Spleen (tissue), 11 donors: Measurements from ENCODE around the gene POLR1C. TPM values are rescaled to one million over a fixed set of nuclear protein-coding genes. Genes with fewer than 3 reads are reported as not detected.

ENCODE experiments used
- DNase-seq: peaks from one replicate; pipeline ENCODE4 v3.0.0-alpha.2; 2020
- H3K27ac ChIP-seq, 8 donors: fragments of 200-600 bp; sonication (generic) in 7 of 8; 1 replicate in 4 of 8; 2 replicates in 4 of 8; pipeline versions ENCODE4 v1.5.0 to v1.8.0; 2016 to 2021; ENCODE audit warnings: inconsistent platforms in 4 of 8, mild to moderate bottlenecking in 4 of 8, moderate library complexity in 1 of 8
- H3K27me3 ChIP-seq, 7 donors: fragments of 200-600 bp; sonication (generic) in 6 of 7; replicated peaks in 1 of 7; 1 replicate in 4 of 7; 2 replicates in 3 of 7; pipeline versions ENCODE4 v1.5.0 to v1.8.0; 2016 to 2021; ENCODE audit warnings: inconsistent platforms in 3 of 7, mild to moderate bottlenecking in 1 of 7
- H3K36me3 ChIP-seq, 6 donors: fragments of 200-600 bp; sonication (generic) in 5 of 6; 1 replicate in 4 of 6; 2 replicates in 2 of 6; pipeline versions ENCODE4 v1.5.0 to v1.8.0; 2016 to 2021; ENCODE audit warnings: inconsistent platforms in 2 of 6
- H3K4me1 ChIP-seq, 6 donors: fragments of 200-600 bp; sonication (generic) in 5 of 6; 1 replicate in 3 of 6; 2 replicates in 3 of 6; pipeline versions ENCODE4 v1.5.0 to v1.8.0; 2016 to 2021; ENCODE audit warnings: inconsistent platforms in 3 of 6
- H3K4me3 ChIP-seq, 8 donors: fragments of 200-600 bp; sonication (generic) in 7 of 8; 1 replicate in 4 of 8; 2 replicates in 4 of 8; pipeline versions ENCODE4 v1.5.0 to v1.8.0; 2016 to 2021; ENCODE audit warnings: inconsistent platforms in 4 of 8, mild to moderate bottlenecking in 4 of 8, moderate library complexity in 2 of 8
- H3K9me3 ChIP-seq, 8 donors: fragments of 200-600 bp; sonication (generic) in 7 of 8; 1 replicate in 4 of 8; 2 replicates in 4 of 8; pipeline versions ENCODE4 v1.5.0 to v1.8.0; 2016 to 2021; ENCODE audit warnings: inconsistent platforms in 4 of 8
- POLR2A ChIP-seq, 3 donors: fragments of 450-650 bp; IDR thresholded peaks; one replicate each; pipeline ENCODE4 v1.5.1; 2017; ENCODE audit warnings: antibody characterized with exemption in 3 of 3, mild to moderate bottlenecking in 1 of 3
- POLR2AphosphoS5 ChIP-seq, 3 donors: sonication (generic); formaldehyde crosslinking; IDR thresholded peaks; one replicate each; pipeline ENCODE4 v1.5.1; 2017; ENCODE audit warnings: antibody characterized with exemption in 3 of 3
- WGBS, 5 donors: extraction: QIAGEN DNeasy Blood & Tissue Kit in 3 of 5; methylation state at CpG; one replicate each; pipeline versions ENCODE4 v1.1.5 to v1.1.7; 2013 to 2018; 5-methylcytosine and 5-hydroxymethylcytosine counted together
- intact Hi-C: fragments of 100-400 bp; cut with DNase I; formaldehyde crosslinking; loops from one replicate; pipeline ENCODE4 v1.15.0; 2023; ENCODE audit warnings: low total_unique reads
- polyA plus RNA-seq, 3 donors: library from polyadenylated mRNA; stranded (reverse); fragments of 200-250 nt; gene quantifications; one replicate each; pipeline ENCODE4 v1.2.1, GENCODE V29; 2013
- total RNA-seq, 7 donors: library from RNA; depleted of rRNA in 3 of 7; stranded (reverse); fragments of >200 nt in 3 of 7; fragmentation: NEBNext Ultra II Directional in 4 of 7; extraction: Animal tissue kit (Norgen Biotek cat#: 25700) in 4 of 7; gene quantifications; one replicate each; pipeline versions ENCODE4 v1.1.0 to v1.2.1, GENCODE V29; 2016 to 2021
- TF ChIP-seq, protein P1 (sequence below), 11 experiments: fragments of 200-600 bp in 7 of 11; fragments of 450-650 bp in 4 of 11; sonication (generic) in 4 of 11; IDR thresholded peaks in 8 of 11; conservative IDR thresholded peaks in 3 of 11; 1 replicate in 7 of 11; 2 replicates in 4 of 11; pipeline versions ENCODE4 v1.4.0 to v1.8.0; 2016 to 2021; ENCODE audit warnings: antibody characterized with exemption in 11 of 11, inconsistent platforms in 4 of 11, mild to moderate bottlenecking in 1 of 11
- donor health status: healthy with polysubstance abuse.
- donor health status: DM: no; HTN: no; CAD: no; lungs with moderate emphysema.
- donor health status: DM: no; HTN: no; CAD: no.
- donor health status: Bipolar disorder and iron deficiency.
- donor health status: healthy.
- donor health status: DM: no; HTN: no; CAD: no.
- donor health status: DM: yes; HTN: yes; CAD: no.

POLR1C gene
- total and polyA plus RNA-seq, 10 donors: 24.1 to 32.6 (median 28.2) TPM

DNA sequence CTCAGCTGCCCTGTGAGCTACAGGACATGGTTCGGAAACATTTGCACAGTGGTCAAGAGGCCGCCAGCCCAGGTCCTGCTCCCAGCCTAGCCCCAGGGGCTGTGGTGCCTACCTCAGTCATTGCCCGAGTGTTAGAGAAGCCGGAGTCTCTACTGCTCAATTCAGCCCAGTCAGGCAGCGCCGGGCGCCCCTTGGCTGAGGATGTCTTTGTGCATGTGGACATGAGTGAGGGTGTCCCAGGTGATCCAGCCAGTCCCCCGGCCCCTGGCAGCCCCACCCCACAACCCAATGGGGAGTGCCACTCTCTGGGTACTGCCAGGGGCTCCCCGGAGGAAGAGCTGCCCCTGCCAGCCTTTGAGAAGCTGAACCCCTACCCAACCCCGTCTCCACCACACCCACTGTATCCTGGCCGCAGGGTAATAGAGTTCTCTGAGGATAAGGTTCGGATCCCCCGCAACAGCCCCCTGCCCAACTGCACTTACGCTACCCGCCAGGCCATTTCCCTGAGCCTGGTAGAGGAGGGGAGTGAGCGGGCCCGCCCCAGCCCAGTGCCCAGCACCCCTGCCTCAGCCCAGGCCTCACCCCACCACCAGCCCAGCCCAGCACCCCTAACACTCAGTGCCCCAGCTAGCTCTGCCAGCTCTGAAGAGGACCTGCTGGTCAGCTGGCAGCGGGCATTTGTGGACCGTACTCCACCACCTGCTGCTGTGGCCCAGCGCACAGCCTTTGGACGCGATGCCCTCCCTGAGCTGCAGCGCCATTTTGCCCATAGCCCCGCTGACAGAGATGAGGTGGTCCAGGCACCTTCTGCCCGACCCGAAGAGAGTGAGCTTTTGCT, 11.9 kb upstream of the POLR1C start:
- peak; percentile 76 for DNase-seq
- peaks cover 3 to 25% (median 10%) of the 10 kb centered on the region in 7 donors for H3K27me3 ChIP-seq
- H3K36me3 ChIP-seq: peaks cover 0 to 60% (median 49%) of the 10 kb centered on the region in 6 donors
- TF ChIP-seq POLR2A (IDR thresholded peaks at IDR 0.05) (no peak), POLR2AphosphoS5 (IDR thresholded peaks at IDR 0.05) (no peak)
- TF ChIP-seq, protein P1, sequence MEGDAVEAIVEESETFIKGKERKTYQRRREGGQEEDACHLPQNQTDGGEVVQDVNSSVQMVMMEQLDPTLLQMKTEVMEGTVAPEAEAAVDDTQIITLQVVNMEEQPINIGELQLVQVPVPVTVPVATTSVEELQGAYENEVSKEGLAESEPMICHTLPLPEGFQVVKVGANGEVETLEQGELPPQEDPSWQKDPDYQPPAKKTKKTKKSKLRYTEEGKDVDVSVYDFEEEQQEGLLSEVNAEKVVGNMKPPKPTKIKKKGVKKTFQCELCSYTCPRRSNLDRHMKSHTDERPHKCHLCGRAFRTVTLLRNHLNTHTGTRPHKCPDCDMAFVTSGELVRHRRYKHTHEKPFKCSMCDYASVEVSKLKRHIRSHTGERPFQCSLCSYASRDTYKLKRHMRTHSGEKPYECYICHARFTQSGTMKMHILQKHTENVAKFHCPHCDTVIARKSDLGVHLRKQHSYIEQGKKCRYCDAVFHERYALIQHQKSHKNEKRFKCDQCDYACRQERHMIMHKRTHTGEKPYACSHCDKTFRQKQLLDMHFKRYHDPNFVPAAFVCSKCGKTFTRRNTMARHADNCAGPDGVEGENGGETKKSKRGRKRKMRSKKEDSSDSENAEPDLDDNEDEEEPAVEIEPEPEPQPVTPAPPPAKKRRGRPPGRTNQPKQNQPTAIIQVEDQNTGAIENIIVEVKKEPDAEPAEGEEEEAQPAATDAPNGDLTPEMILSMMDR (IDR thresholded peaks at IDR 0.05 in 8 of 11, conservative IDR thresholded peaks at IDR 0.05 in 3 of 11): no peak
- WGBS, 5 donors: 83 to 96% (median 94%) methylated on average over 19 to 26 of the region's 26 CpGs
- intact Hi-C loops: loop anchor here (5.0 kb wide), 2 partner anchors 53 to 243 kb away; no protein-coding TSS in a partner anchor
- no peak overlapping the region for H3K4me3 ChIP-seq
- no peaks in the 10 kb centered on the region for H3K9me3 ChIP-seq
- peak overlapping the region in 4 of 8 donors; percentile 21 to 36 (median 27) for H3K27ac ChIP-seq
- peaks cover 17 to 51% (median 28%) of the 10 kb centered on the region in 6 donors for H3K4me1 ChIP-seq

DNA sequence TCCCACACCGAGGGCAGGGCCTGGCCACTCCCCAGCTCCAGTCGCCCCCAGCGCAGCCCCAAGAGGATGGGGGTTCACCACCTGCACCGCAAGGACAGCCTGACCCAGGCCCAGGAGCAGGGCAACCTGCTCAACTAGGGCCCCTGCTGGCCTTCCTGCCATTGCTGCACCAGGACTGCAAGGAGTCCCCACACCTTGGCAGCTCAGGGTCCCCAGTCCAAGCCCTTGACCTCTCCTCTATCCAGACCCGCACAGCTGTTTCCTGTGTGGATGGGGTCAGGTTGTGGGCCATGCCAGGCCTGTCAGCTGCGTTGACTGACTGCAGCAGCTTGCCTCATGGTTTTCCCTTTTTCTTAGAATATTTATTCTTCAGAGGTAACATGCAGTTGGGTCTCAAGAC, 11.2 kb upstream of the POLR1C start:
- peak; percentile 79 for DNase-seq
- Histone ChIP-seq H3K27ac (peak overlapping the region in 5 of 8 donors; percentile 4 to 36 (median 27)), H3K27me3 (peaks cover 3 to 31% (median 10%) of the 10 kb centered on the region in 7 donors), H3K36me3 (peaks cover 0 to 54% (median 43%) of the 10 kb centered on the region in 6 donors), H3K4me1 (peaks cover 20 to 57% (median 34%) of the 10 kb centered on the region in 6 donors), H3K9me3 (no peaks in the 10 kb centered on the region), H3K4me3 (no peak overlapping the region)
- no peak for TF ChIP-seq POLR2A (IDR thresholded peaks at IDR 0.05)
- TF ChIP-seq, protein P1 (IDR thresholded peaks at IDR 0.05 in 8 of 11, conservative IDR thresholded peaks at IDR 0.05 in 3 of 11): no peak
- TF ChIP-seq POLR2AphosphoS5 (IDR thresholded peaks at IDR 0.05): peak; percentile 62 to 73 (median 71)
- intact Hi-C loops: loop anchor here (5.0 kb wide), 2 partner anchors 53 to 243 kb away; no protein-coding TSS in a partner anchor
- WGBS, 5 donors: 48 to 78% (median 71%) methylated on average over 6 of the region's 6 CpGs

DNA sequence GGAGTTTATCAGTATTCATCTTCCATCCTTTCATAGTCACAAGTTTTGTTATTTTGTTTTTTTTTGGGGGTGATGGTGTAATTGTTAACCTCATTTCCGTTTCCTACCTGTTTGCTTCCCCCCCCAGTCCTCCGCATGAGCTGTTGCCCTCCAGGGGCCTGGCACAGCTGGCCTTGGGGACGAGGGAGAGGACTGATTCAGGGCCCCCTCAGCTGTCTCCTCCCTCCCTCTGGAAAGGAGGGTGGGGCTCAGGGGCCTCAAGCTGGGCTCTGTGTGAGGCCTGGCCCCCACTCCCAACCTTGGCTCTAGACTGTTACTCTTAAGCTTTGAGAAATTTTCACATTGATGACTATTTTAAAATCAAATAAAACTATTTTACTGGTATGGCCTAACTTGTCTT, 10.7 kb upstream of the POLR1C start:
- Histone ChIP-seq H3K36me3 (peaks cover 0 to 54% (median 41%) of the 10 kb centered on the region in 6 donors), H3K27me3 (peaks cover 3 to 31% (median 10%) of the 10 kb centered on the region in 7 donors), H3K9me3 (no peaks in the 10 kb centered on the region), H3K4me1 (peaks cover 21 to 62% (median 37%) of the 10 kb centered on the region in 6 donors), H3K27ac (peak overlapping the region in 4 of 8 donors; percentile 4 to 36 (median 15)), H3K4me3 (no peak overlapping the region)
- WGBS, 5 donors: 52 to 86% (median 75%) methylated on average over 3 of the region's 3 CpGs
- TF ChIP-seq POLR2A (IDR thresholded peaks at IDR 0.05) (no peak), POLR2AphosphoS5 (IDR thresholded peaks at IDR 0.05) (no peak)
- TF ChIP-seq, protein P1 (IDR thresholded peaks at IDR 0.05 in 8 of 11, conservative IDR thresholded peaks at IDR 0.05 in 3 of 11): no peak
- intact Hi-C loops: loop anchor here (5.0 kb wide), 2 partner anchors 54 to 244 kb away; no protein-coding TSS in a partner anchor
- peak; percentile 59 for DNase-seq
